ENCODE measurements around the gene ERCC2. TPM values are rescaled to one million over a fixed set of nuclear protein-coding genes. Genes with fewer than 3 reads are reported as not detected.

Gene ERCC2
- total RNA-seq, 1 donor from 2014 or later, result 31.0 TPM

DNA sequence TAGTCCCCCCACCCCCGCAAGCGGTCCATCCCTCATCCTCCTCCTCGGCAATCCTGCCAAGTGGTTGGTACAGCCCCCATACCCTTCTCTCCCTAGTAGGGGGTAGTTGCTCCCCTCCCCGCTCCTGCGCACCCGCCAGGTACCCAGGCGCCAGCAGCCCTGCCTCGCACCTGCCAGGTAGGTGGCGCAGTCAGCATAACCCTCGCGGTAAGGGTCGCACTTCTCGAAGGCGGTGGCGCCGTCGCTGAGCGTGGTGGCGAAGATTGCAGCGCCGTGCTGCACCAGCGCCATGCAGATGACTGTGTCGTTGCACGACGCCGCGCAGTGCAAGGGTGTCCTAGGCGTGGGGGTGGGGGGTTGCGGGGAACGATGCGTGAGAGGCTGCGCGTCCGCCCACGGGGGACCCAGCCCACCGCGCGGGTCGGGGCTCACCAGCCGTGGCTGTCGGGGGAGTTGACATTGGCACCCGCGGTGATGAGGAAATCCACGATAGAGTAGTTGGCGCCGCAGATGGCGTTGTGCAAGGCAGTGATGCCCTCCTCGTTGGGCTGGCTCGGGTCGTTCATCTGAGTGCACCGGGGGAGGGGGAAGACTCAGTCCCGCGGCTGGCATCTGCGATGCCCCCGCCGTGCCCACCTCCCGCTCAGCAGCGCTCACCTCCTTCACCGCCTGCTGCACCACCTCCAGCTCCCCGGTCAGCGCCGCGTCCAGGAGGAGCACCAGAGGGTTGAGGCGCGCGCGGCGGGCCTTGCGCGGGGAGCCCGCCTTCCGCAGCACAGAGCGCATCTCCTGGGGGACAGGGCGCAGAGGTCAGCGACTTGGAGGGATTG, 15.2 kb upstream of the ERCC2 start:
- Histone ChIP-seq H4K20me1 (ENCODE audit: low read depth) (no peaks in the 10 kb centered on the region), H3K4me1 (no peaks in the 10 kb centered on the region), H2AFZ (replicated peaks) (no peak overlapping the region), H3F3A (ENCODE audit: low read depth) (no peaks in the 10 kb centered on the region), H3K27ac (no peak overlapping the region), H3K36me3 (no peaks in the 10 kb centered on the region), H3K4me2 (peak overlapping the region; percentile 27), H3K4me3 (no peak overlapping the region), H3K9me3 (ENCODE audit: low read depth) (no peaks in the 10 kb centered on the region), H3K27me3 (peaks cover 31% of the 10 kb centered on the region), H3K79me2 (ENCODE audit: low read depth) (no peaks in the 10 kb centered on the region), H3K9ac (no peak overlapping the region)
- H3K4me3 Mint-ChIP-seq, result no peak overlapping the region
- peaks cover 2% of the 10 kb centered on the region for H3K4me1 Mint-ChIP-seq
- no peaks in the 10 kb centered on the region for H3K36me3 Mint-ChIP-seq
- no peak overlapping the region for H3K27ac Mint-ChIP-seq
- H3K9me3 Mint-ChIP-seq, result no peaks in the 10 kb centered on the region
- H3K27me3 Mint-ChIP-seq (ENCODE audit: insufficient read depth, low read depth), result peaks cover 3% of the 10 kb centered on the region
- peak; percentile 19 for DNase-seq (ENCODE audit: low spot score)
- TF ChIP-seq, protein P1, sequence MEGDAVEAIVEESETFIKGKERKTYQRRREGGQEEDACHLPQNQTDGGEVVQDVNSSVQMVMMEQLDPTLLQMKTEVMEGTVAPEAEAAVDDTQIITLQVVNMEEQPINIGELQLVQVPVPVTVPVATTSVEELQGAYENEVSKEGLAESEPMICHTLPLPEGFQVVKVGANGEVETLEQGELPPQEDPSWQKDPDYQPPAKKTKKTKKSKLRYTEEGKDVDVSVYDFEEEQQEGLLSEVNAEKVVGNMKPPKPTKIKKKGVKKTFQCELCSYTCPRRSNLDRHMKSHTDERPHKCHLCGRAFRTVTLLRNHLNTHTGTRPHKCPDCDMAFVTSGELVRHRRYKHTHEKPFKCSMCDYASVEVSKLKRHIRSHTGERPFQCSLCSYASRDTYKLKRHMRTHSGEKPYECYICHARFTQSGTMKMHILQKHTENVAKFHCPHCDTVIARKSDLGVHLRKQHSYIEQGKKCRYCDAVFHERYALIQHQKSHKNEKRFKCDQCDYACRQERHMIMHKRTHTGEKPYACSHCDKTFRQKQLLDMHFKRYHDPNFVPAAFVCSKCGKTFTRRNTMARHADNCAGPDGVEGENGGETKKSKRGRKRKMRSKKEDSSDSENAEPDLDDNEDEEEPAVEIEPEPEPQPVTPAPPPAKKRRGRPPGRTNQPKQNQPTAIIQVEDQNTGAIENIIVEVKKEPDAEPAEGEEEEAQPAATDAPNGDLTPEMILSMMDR (IDR thresholded peaks at IDR 0.05), result no peak
- TF ChIP-seq EZH2 (IDR thresholded peaks at IDR 0.05) (peak; percentile 54), EZH2phosphoT487 (IDR thresholded peaks at IDR 0.05) (peak; percentile 46)

DNA sequence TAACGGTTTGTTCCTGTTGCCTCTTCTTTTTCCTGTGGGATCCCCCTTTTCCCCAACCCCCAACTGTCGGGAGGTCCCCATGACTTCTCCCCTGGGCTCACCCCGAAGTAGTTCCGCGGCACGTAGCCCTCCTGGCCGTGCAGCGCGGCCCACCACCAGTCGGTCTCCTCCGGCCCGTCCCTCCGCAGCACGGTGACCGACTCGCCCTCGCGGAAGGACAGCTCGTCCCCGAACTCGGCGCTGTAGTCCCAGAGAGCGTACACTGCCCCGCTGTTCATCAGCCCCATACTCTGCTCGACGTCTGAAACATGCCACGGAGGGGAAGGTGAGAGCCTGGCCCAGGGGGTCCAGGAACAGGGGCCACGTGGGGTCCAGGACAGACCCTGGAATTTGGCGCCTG, 12.1 kb upstream of the ERCC2 start:
- Histone ChIP-seq H3K27ac (no peak overlapping the region), H3K4me3 (no peak overlapping the region), H3K27me3 (peaks cover 31% of the 10 kb centered on the region), H3K36me3 (no peaks in the 10 kb centered on the region), H3K79me2 (ENCODE audit: low read depth) (no peaks in the 10 kb centered on the region), H3K4me1 (peaks cover 4% of the 10 kb centered on the region), H3K9ac (no peak overlapping the region), H4K20me1 (ENCODE audit: low read depth) (no peaks in the 10 kb centered on the region), H3K4me2 (no peak overlapping the region), H3K9me3 (ENCODE audit: low read depth) (no peaks in the 10 kb centered on the region), H3F3A (ENCODE audit: low read depth) (peaks cover 6% of the 10 kb centered on the region), H2AFZ (replicated peaks) (no peak overlapping the region)
- no peaks in the 10 kb centered on the region for H3K36me3 Mint-ChIP-seq
- DNase-seq (ENCODE audit: low spot score), result no peak
- H3K4me1 Mint-ChIP-seq, result peaks cover 5% of the 10 kb centered on the region
- H3K27ac Mint-ChIP-seq, result no peak overlapping the region
- H3K4me3 Mint-ChIP-seq, result no peak overlapping the region
- TF ChIP-seq EZH2 (IDR thresholded peaks at IDR 0.05), result no peak
- TF ChIP-seq, protein P1 (IDR thresholded peaks at IDR 0.05), result no peak
- no peak for TF ChIP-seq EZH2phosphoT487 (IDR thresholded peaks at IDR 0.05)
- no peaks in the 10 kb centered on the region for H3K9me3 Mint-ChIP-seq
- peaks cover 8% of the 10 kb centered on the region for H3K27me3 Mint-ChIP-seq (ENCODE audit: insufficient read depth, low read depth)

DNA sequence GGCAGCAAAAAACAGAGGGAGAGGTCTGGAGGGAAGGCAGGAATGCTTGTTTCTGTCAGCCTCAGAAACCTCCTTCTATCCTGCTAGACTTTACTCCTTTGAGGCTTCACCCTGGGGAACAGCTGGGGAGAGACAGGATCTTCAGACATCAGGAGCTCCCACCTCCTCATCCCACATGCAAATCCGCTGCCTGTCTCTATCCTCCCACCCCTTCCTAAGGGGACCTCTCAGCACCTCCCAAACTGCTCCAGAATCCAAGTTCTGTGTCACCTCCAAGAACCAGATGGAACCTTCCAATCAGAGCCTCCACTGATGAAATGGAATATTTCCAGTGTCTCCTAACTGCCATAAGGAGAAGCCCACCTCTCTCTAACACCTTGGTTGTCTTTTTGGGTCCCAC, 9.7 kb upstream of the ERCC2 start:
- Histone ChIP-seq H3K4me3 (no peak overlapping the region), H3K9ac (no peak overlapping the region), H3F3A (ENCODE audit: low read depth) (peaks cover 19% of the 10 kb centered on the region), H3K4me1 (peaks cover 4% of the 10 kb centered on the region), H3K27me3 (peaks cover 8% of the 10 kb centered on the region), H3K79me2 (ENCODE audit: low read depth) (no peaks in the 10 kb centered on the region), H2AFZ (replicated peaks) (no peak overlapping the region), H3K36me3 (no peaks in the 10 kb centered on the region), H3K9me3 (ENCODE audit: low read depth) (no peaks in the 10 kb centered on the region), H3K4me2 (no peak overlapping the region), H3K27ac (no peak overlapping the region), H4K20me1 (ENCODE audit: low read depth) (no peaks in the 10 kb centered on the region)
- Mint-ChIP-seq H3K4me3 (no peak overlapping the region), H3K36me3 (no peaks in the 10 kb centered on the region), H3K27ac (no peak overlapping the region), H3K27me3 (ENCODE audit: insufficient read depth, low read depth) (peaks cover 8% of the 10 kb centered on the region), H3K4me1 (peaks cover 12% of the 10 kb centered on the region), H3K9me3 (no peaks in the 10 kb centered on the region)
- no peak for DNase-seq (ENCODE audit: low spot score)
- TF ChIP-seq EZH2 (IDR thresholded peaks at IDR 0.05), result no peak
- TF ChIP-seq, protein P1 (IDR thresholded peaks at IDR 0.05), result no peak
- TF ChIP-seq EZH2phosphoT487 (IDR thresholded peaks at IDR 0.05), result no peak
